Tongue (tissue), 2 donors: Measurements from ENCODE around the gene XAGE3. TPM values are rescaled to one million over a fixed set of nuclear protein-coding genes. Genes with fewer than 3 reads are reported as not detected.
"Not testable (repeated sequence)": the region's sequence is repeated elsewhere in the genome, so short reads cannot be mapped to it uniquely, and the experiment has no call there.

ENCODE experiments used
- DNase-seq: peaks from one replicate; pipeline ENCODE4 v3.0.0-alpha.2; 2015
- total RNA-seq: library from RNA; depleted of rRNA; stranded (reverse); fragments of >200 nt; gene quantifications from one replicate; pipeline ENCODE4 v1.2.3, GENCODE V29; 2014

The XAGE3 gene, protein sequence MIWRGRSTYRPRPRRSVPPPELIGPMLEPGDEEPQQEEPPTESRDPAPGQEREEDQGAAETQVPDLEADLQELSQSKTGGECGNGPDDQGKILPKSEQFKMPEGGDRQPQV
- total RNA-seq: not detected

- DNase-seq: no peak
Observed at GRCh38 chrX:52867610-52868348, at the start of gene XAGE3. Gene XAGE3, minus strand, starts transcription at chrX:52868083. Its CDS starts 950 bp downstream, at chrX:52867133.

GRCh38 chrX:52914704-52915103 lies 46.8 kb upstream of the XAGE3 start:
- not testable (repeated sequence) for DNase-seq

GRCh38 chrX:52913681-52914080 lies 45.8 kb upstream of the XAGE3 start:
- not testable (repeated sequence) for DNase-seq

GRCh38 chrX:52909313-52909969 lies 41.6 kb upstream of the XAGE3 start:
- not testable (repeated sequence) for DNase-seq

- not testable (repeated sequence) for DNase-seq
Observed at GRCh38 chrX:52907900-52908299, 40.0 kb upstream of the XAGE3 start.

- not testable (repeated sequence) for DNase-seq
Observed at GRCh38 chrX:52907137-52907536, 39.3 kb upstream of the XAGE3 start.

GRCh38 chrX:52906072-52906471 lies 38.2 kb upstream of the XAGE3 start:
- DNase-seq: not testable (repeated sequence)

GRCh38 chrX:52905531-52905930 lies 37.6 kb upstream of the XAGE3 start:
- DNase-seq: not testable (repeated sequence)

GRCh38 chrX:52896855-52897709 lies 29.2 kb upstream of the XAGE3 start, which contains the start of gene FAM156B:
Gene FAM156B, plus strand, starts transcription at chrX:52897330. Its CDS starts 9,896 bp downstream, at chrX:52907226.
- DNase-seq: not testable (repeated sequence)

DNA sequence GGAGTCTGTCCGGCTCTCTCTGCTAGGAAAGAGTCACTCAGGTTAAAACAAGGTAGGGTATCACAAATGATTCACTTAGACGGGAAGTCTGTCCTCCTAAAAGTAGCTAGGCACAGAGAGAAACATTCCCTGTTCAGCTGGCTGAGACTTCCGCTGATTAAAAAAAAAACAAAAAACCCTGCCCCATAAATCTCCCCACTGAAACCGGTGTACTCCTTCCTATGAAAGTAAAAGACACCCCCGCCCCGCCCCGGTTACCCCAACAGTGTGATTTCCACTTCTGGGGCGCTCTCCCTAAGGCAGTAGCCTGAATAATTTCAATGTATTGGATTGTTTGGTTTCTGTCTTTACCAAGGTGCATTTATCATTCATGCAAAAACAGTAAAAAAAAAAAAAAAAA lies 28.6 kb upstream of the XAGE3 start:
- DNase-seq: not testable (repeated sequence)

DNA sequence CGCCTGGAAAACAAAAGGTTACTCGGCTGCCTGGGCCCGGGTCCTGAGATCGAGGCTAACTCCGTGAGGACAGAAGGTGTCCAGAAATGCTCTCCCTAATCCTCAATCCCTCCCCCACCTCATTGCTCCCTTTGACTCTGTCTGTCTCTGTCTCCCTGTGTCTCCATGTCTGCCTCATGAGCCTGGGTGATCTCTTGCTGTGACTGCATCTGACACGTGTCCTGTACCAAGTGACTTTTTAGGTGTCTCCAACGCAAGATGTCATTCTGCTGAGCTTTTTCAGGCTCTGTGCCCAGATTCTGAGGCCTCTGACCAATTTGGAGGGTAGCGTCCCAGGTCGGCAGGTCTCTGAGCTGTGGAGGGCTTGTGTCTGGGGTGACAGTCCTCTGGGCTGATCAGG lies 20.2 kb upstream of the XAGE3 start:
- not testable (repeated sequence) for DNase-seq

DNA sequence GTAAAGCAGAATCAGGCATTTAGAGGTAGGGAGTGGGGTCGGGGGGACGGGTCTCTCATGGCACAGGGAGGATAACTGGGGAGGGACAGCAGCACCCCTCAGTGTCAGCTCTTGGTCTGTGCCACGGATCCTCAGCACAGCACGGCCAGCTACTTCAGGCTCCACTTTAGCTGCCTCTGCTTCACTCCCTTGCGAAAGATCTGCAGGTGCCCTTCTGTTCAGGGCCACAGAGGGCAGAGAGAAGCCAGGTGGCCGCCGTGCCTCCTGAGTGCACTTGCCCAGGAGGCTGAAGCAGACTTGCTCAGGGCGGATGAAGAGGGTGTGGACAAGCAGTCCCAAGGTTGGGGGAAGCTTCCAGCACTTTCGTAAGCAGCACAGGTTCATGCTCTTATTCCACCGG lies 19.6 kb upstream of the XAGE3 start:
- not testable (repeated sequence) for DNase-seq

- not testable (repeated sequence) for DNase-seq
Observed at GRCh38 chrX:52876386-52876785, 8.5 kb upstream of the XAGE3 start.

DNA sequence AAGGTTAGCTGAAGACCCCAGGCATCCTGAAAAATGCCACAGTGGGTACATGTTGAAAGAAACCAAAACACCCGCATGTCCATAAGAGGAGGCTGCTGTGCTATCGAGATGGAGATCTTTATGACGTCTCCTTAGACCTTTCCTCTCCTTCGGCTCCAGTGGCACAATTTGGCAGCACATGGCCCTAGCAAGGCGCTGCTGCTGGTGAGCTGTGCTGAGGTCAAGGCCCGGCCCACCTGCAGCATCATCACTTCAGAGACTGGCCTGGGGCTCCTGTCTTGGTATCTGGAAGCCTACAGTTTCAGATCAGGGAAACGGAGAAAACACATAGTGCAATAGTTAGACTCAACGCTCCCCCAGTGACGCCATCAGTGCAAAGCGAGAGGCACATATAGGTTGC lies 7.6 kb upstream of the XAGE3 start:
- DNase-seq: not testable (repeated sequence)

GRCh38 chrX:52874661-52875060 lies 6.8 kb upstream of the XAGE3 start:
- DNase-seq: no peak

DNA sequence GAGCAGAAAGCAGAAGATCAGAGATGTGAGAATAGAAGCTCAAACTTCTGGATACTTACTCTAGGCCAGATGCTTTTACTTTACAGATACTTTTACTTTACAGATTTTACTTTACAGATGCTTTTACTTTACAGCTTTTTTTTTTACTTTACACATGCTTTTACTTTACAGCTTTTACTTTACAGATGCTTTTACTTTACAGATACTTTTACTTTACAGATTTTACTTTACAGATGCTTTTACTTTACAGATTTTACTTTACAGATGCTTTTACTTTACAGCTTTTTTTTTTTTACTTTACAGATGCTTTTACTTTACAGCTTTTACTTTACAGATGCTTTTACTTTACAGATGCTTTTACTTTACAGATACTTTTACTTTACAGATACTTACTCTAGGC lies 5.9 kb upstream of the XAGE3 start:
- not testable (repeated sequence) for DNase-seq

- no peak for DNase-seq
Observed at GRCh38 chrX:52870046-52870445, 2.2 kb upstream of the XAGE3 start.

GRCh38 chrX:52865343-52865998 lies 2.4 kb downstream of the XAGE3 start:
- DNase-seq: no peak

- not testable (repeated sequence) for DNase-seq
Observed at GRCh38 chrX:52856991-52857525, 10.8 kb downstream of the XAGE3 start.

DNA sequence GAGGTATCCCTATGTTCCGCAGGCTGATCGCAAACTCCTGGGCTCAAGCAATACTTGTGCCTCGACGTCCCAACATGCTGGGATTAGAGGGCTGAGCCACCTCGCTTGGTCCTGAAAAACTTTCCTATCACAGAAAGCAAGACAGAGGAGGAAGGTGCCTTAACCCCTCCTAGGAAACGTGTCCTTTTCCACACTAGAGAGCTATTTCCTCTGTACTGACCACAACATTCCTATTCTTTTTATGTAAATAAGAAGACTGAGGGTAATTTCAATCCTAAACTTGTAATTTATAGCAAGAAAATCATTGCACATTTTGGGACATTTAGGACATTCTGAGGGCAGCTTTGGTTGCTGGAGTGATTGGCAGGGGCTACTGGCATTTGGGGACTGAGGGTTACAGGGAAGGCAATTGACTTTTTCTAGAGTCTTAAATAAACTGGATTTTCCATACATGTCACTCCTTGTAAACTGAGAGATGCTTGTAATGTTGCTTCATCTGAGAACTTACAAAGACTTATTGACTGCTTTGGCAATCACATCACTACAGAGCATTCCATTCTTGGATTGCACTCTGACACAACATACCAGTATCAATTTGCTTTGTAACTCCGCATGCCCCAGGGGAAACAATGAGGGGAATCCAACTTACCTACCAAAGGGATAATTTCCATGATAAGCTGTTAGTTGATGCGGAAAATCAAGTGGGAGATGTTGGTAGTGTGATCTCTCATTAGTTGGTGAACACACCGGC lies 15.6 kb downstream of the XAGE3 start:
- DNase-seq: no peak

DNA sequence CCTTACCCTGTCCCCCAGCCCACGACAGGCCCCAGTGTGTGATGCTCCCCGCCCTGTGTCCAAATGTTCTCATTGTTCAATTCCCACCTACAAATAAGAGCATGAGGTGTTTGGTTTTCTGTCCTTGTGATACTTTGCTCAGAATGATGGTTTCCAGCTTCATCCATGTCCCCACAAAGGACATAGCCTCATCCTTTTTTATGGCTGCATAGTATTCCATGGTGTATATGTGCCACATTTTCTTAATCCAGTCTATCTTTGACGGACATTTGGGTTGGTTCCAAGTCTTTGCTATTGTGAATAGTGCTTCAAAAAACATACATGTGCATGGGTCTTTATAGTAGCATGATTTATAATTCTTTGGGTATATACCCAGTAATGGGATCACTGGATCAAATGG lies 24.3 kb downstream of the XAGE3 start:
- DNase-seq: not testable (repeated sequence)
